ENCODE data around the gene ATOSB.

GRCh38 chr9:35108461-35108860 is 7.2 kb downstream of the ATOSB start:
- no peak for TF ChIP-seq POLR2A (IDR thresholded peaks at IDR 0.05)
- TF ChIP-seq, protein P1, sequence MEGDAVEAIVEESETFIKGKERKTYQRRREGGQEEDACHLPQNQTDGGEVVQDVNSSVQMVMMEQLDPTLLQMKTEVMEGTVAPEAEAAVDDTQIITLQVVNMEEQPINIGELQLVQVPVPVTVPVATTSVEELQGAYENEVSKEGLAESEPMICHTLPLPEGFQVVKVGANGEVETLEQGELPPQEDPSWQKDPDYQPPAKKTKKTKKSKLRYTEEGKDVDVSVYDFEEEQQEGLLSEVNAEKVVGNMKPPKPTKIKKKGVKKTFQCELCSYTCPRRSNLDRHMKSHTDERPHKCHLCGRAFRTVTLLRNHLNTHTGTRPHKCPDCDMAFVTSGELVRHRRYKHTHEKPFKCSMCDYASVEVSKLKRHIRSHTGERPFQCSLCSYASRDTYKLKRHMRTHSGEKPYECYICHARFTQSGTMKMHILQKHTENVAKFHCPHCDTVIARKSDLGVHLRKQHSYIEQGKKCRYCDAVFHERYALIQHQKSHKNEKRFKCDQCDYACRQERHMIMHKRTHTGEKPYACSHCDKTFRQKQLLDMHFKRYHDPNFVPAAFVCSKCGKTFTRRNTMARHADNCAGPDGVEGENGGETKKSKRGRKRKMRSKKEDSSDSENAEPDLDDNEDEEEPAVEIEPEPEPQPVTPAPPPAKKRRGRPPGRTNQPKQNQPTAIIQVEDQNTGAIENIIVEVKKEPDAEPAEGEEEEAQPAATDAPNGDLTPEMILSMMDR (IDR thresholded peaks at IDR 0.05), result no peak

Measured in lower leg skin (tissue), 3 donors.